DMS53 treated with DMSO at 0.1 percent for 48 hours (cell line): ENCODE measurements around the gene NCAPH2.
"Not testable (repeated sequence)": the region's sequence is repeated elsewhere in the genome, so short reads cannot be mapped to it uniquely, and the experiment has no call there.

Experiments used
- DNase-seq: peaks from one replicate; lab custom pipeline; 2025; ENCODE audit not compliant: unreplicated experiment; lab: John Stamatoyannopoulos, UW

Gene NCAPH2

DNA sequence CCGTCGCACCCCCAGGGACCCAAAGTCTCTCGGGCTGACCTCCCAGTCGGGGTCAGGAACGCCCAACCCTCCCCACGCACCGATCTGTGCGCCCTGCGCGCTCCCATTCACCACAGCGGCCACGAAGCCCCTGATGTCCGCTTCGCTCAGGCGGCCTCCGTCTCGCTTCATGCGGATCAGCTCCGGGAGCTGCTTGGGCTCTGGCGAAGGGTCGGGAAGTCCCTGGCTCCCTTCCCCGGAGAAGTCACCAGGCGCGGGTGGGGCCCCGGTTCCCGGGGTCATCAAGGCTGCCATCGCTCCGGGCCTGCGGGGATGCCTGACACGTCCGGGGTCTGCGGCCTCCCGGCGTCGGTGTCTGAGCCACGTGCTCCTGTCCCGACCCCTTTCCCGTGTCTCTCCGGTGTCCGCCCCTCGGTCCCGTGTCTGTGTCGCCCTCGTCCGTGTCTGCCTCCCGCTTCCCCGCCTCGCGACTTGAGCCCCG, 21.4 kb downstream of the NCAPH2 start:
- DNase-seq: no peak

GRCh38 chr22:50529897-50530579, 22.0 kb downstream of the NCAPH2 start, which contains the start of gene TYMP:
TYMP (minus strand) TSS chr22:50530012; CDS start chr22:50529709, 303 bp downstream.
- peak; percentile 44 for DNase-seq

GRCh38 chr22:50530580-50530876, 22.5 kb downstream of the NCAPH2 start:
- DNase-seq: no peak

GRCh38 chr22:50530877-50531545, 23.0 kb downstream of the NCAPH2 start:
- peak; percentile 55 for DNase-seq

DNA sequence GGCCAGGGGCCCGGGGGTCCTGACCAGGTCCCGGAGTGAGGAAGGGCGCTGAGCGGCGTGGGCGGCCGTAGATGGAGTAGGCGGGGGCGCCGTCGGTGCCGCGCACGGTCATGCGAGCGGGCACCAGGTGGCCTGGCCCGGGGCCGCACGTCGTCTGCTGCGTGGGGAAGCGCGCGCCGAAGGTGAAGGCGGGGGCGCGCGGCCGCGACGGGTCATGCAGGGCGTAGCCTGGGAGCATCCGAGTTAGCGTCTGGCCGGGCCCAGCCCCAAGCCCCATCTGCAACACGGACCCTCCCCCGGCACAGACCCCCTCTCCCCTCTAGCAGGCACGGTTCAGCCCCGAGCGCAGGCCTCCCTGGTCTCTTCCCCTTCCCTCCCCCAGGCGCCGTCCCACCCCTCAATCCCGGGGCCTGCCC, 23.5 kb downstream of the NCAPH2 start:
- peak; percentile 40 for DNase-seq

DNA sequence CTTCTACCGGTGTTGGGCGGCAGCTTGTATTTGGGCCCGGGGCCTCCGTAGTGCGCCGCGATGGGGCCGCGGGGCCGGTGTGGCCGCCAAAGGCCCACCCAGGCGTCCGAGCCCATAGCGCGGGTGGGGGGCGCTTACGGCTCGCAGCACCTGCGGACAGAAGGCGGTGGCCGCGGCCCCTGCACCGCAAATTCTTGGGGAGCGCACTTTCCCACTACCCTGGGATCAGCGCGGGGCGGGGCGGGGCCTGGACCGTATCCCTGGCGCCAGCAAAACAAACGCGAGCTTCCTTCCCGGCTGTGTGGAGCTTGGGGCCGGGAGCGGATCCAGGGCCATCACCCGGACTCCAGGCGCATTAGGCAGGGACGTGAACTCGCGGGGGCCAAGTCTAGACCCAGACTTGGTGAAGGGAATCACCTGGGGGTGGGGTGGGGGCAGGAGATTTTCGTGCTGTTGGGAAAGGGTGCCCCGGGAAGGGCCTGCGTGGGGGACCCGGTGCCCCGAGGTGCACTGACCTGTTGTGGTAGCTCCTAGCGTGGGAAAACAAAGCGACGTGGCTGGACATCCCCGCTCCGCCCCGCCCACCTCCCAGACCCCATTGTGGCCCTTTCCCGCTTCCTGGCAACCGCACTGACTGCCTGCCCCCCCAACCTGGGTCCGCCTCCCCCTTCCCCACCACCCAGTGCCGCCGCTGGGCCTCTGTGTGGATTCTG, 24.1 kb downstream of the NCAPH2 start:
- peak; percentile 26 for DNase-seq

- no peak for DNase-seq
Observed at GRCh38 chr22:50532824-50533796, 25.1 kb downstream of the NCAPH2 start.

GRCh38 chr22:50533856-50534711, 26.1 kb downstream of the NCAPH2 start:
- DNase-seq: peak; percentile 18

DNA sequence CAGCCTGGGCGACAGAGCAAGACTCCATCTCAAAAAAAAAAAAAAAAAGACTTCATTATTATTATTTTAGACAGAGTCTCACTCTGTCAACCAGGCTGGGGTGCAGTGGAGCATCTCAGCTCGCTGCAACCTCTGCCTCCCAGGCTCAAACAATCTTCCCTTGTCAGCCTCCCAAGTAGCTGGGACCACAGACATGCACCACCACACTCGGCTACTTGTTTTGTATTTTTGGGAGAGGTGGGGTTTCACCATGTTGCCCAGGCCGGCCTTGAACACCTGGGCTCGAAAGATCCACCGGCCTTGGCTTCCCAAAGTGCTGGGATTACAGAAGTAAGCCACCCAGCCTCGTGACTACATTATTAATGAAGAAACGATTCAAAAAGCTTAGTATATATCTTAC, 27.1 kb downstream of the NCAPH2 start:
- DNase-seq: no peak

DNA sequence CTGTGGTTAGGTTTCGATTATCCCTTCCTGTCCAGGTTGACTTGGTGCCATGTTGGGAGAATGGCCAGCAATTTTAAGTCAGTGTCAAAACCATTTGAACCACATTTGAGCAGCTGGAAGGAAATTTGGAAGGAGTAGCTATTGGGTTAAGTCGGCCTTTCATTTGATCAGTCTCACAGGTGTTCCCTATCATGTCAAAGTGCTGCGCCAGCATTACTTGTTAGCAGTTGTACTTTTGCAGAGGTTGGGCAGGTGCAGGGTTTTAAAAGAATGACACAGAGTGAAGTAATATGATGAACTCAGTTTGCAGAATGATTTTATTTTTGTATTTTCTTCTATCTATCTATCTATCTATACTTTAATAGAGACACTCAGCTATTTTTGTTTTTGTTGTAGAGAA, 28.2 kb downstream of the NCAPH2 start:
- no peak for DNase-seq

DNA sequence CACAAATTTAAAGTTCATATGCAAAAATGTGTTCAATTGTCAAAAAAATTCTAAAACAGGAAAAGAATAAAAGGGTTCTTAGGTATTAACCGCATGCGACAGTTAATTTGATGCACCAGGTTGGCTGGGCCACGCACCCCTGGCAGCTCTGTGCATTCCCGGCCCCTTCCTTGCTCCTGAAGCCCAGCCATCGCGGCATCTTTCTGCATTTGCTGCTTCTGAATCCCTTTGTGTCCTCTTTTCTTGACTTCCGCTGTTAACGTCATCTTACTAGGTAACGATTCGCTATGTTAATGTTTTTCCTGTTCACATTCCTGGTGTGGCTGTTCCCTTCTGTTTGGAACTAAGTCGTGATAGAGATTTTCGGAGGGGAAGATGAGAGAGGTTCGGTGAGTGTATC, 29.7 kb downstream of the NCAPH2 start:
- no peak for DNase-seq

DNA sequence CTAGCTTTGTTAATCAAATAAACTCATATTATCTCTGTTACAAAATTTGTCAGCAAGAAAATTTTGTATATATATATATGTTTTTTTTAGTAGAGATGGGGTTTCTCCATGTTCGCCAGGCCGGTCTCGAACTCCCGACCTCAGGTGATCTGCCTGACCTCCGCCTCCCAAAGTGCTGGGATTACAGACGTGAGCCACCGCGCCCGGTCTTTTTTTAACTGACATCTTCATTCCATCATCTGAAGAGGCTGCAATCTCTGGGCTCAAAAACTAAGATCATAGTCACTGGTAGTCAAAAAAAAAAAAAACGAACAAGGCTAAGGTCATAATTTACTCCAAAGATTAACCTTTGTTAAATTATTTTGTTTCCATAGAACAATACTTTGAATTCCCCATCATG, 32.4 kb downstream of the NCAPH2 start:
- no peak for DNase-seq

DNA sequence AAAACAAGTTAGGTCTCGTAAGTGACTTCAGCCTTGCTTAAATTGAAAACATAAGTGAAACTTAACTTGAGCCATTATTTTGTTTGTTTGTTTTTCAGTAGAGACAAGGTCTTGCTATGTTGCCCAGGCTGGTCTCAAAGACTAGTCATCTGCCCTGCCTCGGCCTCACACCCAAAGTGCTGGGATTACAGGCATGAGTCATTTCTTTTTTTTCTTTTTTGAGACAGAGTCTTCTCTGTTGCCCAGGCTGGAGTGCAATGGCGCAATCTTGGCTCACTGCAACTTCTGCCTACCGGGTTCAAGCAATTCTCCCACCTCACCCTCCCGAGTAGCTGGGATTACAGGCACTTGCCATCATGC, 33.6 kb downstream of the NCAPH2 start:
- not testable (repeated sequence) for DNase-seq

GRCh38 chr22:50542416-50542927, 34.4 kb downstream of the NCAPH2 start:
- DNase-seq: no peak

DNA sequence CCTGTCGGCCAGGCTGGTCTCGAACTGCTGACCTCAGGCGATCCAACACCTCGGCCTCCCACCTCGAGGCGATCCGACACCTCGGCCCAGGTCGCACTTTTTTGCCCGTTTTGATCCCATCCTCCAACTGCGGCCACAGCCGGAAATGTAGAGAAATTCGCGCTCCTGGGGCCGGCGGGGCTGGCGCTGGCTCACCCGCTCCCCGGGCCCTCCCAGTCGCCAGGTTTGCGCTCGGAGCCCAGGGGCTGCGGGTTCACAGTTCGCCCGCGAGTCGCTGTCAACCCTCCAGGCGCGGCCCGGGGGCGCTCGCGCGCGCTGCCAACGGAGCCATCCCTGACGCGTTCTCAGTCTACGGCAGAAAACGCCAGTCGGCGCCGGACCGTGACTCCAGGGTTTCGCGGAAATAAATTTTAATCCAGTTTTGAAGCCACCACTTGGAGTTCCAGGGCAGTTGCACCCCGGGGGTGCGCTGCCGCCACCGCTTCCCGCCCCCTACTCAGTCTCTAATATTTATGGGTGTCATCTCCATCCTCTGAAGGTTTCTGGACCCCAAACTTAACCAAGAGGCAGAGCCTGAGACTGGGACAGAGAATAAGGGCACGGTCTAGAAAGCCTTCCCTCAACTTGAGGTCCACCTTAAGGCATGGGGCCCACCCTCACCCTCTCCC, 36.2 kb downstream of the NCAPH2 start:
- peak; percentile 56 for DNase-seq

DNA sequence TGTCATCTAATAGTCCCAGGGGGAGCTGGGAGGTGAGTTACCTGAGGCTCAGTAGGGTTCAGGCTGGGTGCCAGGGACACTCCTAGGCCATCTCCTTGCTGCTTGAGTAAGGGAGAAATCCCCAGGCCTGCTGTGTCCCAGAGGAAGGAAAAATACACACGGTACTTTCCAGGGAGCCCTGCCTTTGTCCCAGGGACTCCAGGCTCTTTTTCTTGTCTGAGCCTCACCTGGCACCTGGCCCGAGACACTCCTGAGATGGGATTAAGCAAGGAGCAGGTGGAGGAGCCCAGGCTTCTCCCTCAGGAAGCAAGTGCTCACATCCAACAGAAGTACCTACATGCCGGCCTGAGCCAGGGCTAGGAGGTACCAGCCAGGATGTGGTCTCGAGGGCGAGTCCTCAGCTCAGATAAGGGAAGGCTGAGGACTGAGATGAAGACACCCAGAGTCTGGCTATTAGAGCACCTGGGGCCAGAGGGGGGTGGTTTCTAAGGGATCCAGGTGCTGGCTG, 36.8 kb downstream of the NCAPH2 start:
- peak; percentile 18 for DNase-seq

- no peak for DNase-seq
Observed at GRCh38 chr22:50545522-50546325, 37.7 kb downstream of the NCAPH2 start, which contains the start of gene KLHDC7B. KLHDC7B (plus strand) TSS chr22:50545899; CDS start chr22:50546244, 345 bp downstream.
